GM19099 (cell line): ENCODE data around the gene OSBPL3.

Source experiments
- POLR2A ChIP-seq: IDR thresholded peaks from 3 replicates; pipeline ENCODE4 v1.6.1; 2011; ENCODE audit warnings: low read depth; ENCODE audit not compliant: insufficient read length; ENCODE audit errors: extremely low read depth

OSBPL3 gene

GRCh38 chr7:24905996-24906770 lies 73.8 kb downstream of the OSBPL3 start:
- TF ChIP-seq POLR2A, result no peak

- TF ChIP-seq POLR2A, result no peak
Measured at GRCh38 chr7:24903559-24903958, 76.4 kb downstream of the OSBPL3 start.

- TF ChIP-seq POLR2A, result no peak
Measured at GRCh38 chr7:24902931-24903330, 77.0 kb downstream of the OSBPL3 start.

GRCh38 chr7:24902276-24902675 lies 77.7 kb downstream of the OSBPL3 start:
- TF ChIP-seq POLR2A, result no peak

- TF ChIP-seq POLR2A, result no peak
Measured at GRCh38 chr7:24899905-24900304, 80.1 kb downstream of the OSBPL3 start.

GRCh38 chr7:24899161-24899560 lies 80.8 kb downstream of the OSBPL3 start:
- no peak for TF ChIP-seq POLR2A

- TF ChIP-seq POLR2A, result no peak
Measured at GRCh38 chr7:24898691-24899090, 81.3 kb downstream of the OSBPL3 start.

- no peak for TF ChIP-seq POLR2A
Measured at GRCh38 chr7:24896031-24896501, 83.9 kb downstream of the OSBPL3 start.

GRCh38 chr7:24894429-24895221 lies 85.4 kb downstream of the OSBPL3 start:
- no peak for TF ChIP-seq POLR2A

- TF ChIP-seq POLR2A, result no peak
Measured at GRCh38 chr7:24891311-24891735, 88.7 kb downstream of the OSBPL3 start.

GRCh38 chr7:24889611-24890010 lies 90.4 kb downstream of the OSBPL3 start:
- no peak for TF ChIP-seq POLR2A

- TF ChIP-seq POLR2A, result no peak
Measured at GRCh38 chr7:24888653-24889052, 91.3 kb downstream of the OSBPL3 start.

- TF ChIP-seq POLR2A, result no peak
Measured at GRCh38 chr7:24885716-24886115, 94.3 kb downstream of the OSBPL3 start.

- no peak for TF ChIP-seq POLR2A
Measured at GRCh38 chr7:24885305-24885704, 94.7 kb downstream of the OSBPL3 start.

- TF ChIP-seq POLR2A, result no peak
Measured at GRCh38 chr7:24884401-24884800, 95.6 kb downstream of the OSBPL3 start.

- TF ChIP-seq POLR2A, result no peak
Measured at GRCh38 chr7:24883622-24884013, 96.4 kb downstream of the OSBPL3 start.
